OCI-LY3 (cell line): ENCODE measurements around the gene GAB2.

Experiments
- CTCF ChIP-seq: fragments of 200-600, 300-600 bp; sonication (generic); IDR thresholded peaks from 2 replicates; pipeline ENCODE4 v1.5.1; 2014; ENCODE audit warnings: antibody characterized with exemption, low read length, low read depth
- EZH2phosphoT487 ChIP-seq: fragments of 200-600 bp; shearing (Covaris generic); IDR thresholded peaks from 2 replicates; pipeline ENCODE4 v1.6.1; 2018; ENCODE audit warnings: antibody characterized with exemption, mixed run types, low read depth

- TF ChIP-seq CTCF (no peak), EZH2phosphoT487 (no peak)
Measured at GRCh38 chr11:78256962-78257361, 160.7 kb downstream of the GAB2 start.
